DOHH2 (cell line): ENCODE data around the gene MAGEB6.

ENCODE experiments used
- H3F3A ChIP-seq: fragments of 200-600 bp; sonication (generic), shearing (Covaris generic); 2 replicates; pipeline ENCODE4 v1.6.0; 2016; ENCODE audit warnings: antibody characterized with exemption, mild to moderate bottlenecking; ENCODE audit not compliant: control insufficient read depth, insufficient read depth
- H3K27ac ChIP-seq: fragments of 200-600 bp; sonication (generic); 2 replicates; pipeline ENCODE4 v1.5.1; 2014; ENCODE audit warnings: low read depth, mild to moderate bottlenecking, low read length, moderate library complexity
- H3K27me3 ChIP-seq: fragments of 200-600 bp; sonication (generic); 2 replicates; pipeline ENCODE4 v1.6.1; 2014; ENCODE audit warnings: mild to moderate bottlenecking, low read length, mixed read lengths; ENCODE audit not compliant: control insufficient read depth
- H3K36me3 ChIP-seq: fragments of 200-600 bp; sonication (generic); 2 replicates; pipeline ENCODE4 v1.6.1; 2014; ENCODE audit warnings: mild to moderate bottlenecking, low read length, moderate library complexity, mixed read lengths; ENCODE audit not compliant: control insufficient read depth
- H3K4me1 ChIP-seq: fragments of 200-600 bp; sonication (generic); 2 replicates; pipeline ENCODE4 v1.6.1; 2014; ENCODE audit warnings: mild to moderate bottlenecking, low read length, mixed read lengths; ENCODE audit not compliant: control insufficient read depth
- H3K4me2 ChIP-seq: fragments of 200-600 bp; sonication (generic); 2 replicates; pipeline ENCODE4 v1.6.0; 2014; ENCODE audit warnings: mild to moderate bottlenecking, low read length, moderate library complexity
- H3K4me3 ChIP-seq: fragments of 200-600 bp; sonication (generic); 2 replicates; pipeline ENCODE4 v1.5.1; 2014; ENCODE audit warnings: mild to moderate bottlenecking, low read length, mixed read lengths
- H3K79me2 ChIP-seq: fragments of 200-600 bp; sonication (generic); 2 replicates; pipeline ENCODE4 v1.6.1; 2014; ENCODE audit warnings: mild to moderate bottlenecking, low read length, mixed read lengths; ENCODE audit not compliant: control insufficient read depth
- H3K9me2 ChIP-seq: fragments of 200-600 bp; sonication (generic); replicated peaks from 2 replicates; pipeline ENCODE4 v1.6.1; 2014; ENCODE audit warnings: mild to moderate bottlenecking, low read length, mixed read lengths; ENCODE audit not compliant: control insufficient read depth
- H3K9me3 ChIP-seq: fragments of 200-600 bp; sonication (generic); 2 replicates; pipeline ENCODE4 v1.6.1; 2014; ENCODE audit warnings: antibody characterized with exemption, low read length, mixed read lengths; ENCODE audit not compliant: control insufficient read depth, insufficient read depth
- H4K20me1 ChIP-seq: fragments of 200-600 bp; sonication (generic); 2 replicates; pipeline ENCODE4 v1.6.0; 2014; ENCODE audit warnings: low read depth, mild to moderate bottlenecking, antibody characterized with exemption, low read length, moderate library complexity; ENCODE audit not compliant: control insufficient read depth, insufficient read depth
- EZH2phosphoT487 ChIP-seq: fragments of 200-600 bp; sonication (generic); IDR thresholded peaks from 2 replicates; pipeline ENCODE4 v1.6.1; 2017; ENCODE audit warnings: borderline replicate concordance, mild to moderate bottlenecking, antibody characterized with exemption, low read length, moderate library complexity, mixed read lengths
- TF ChIP-seq, protein P1 (sequence below): fragments of 200-600 bp; sonication (generic); IDR thresholded peaks from one replicate; pipeline ENCODE4 v1.5.1; 2014; ENCODE audit warnings: antibody characterized with exemption, mild to moderate bottlenecking, low read depth, low read length; ENCODE audit not compliant: poor library complexity, severe bottlenecking

Gene MAGEB6

DNA sequence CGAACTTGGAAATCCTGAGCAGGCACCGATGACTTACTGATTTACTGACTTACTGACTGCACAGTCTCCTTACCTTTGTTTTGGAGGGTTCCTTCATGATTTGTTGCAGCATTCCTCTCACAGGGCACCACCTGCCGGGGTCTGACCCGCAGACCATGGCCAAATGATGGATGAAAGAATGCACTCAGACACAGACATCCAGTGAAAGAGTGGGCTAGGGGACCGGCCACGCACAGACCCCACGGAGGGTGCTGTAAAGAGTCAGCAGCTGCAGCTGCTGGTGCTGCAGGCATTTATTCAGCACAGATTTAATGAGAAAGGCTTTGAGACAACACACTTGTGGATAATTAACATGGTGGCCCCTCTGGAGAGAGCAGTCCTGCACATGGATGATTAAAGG lies 27.1 kb downstream of the MAGEB6 start:
- Histone ChIP-seq H4K20me1 (no peaks in the 10 kb centered on the region), H3K79me2 (no peaks in the 10 kb centered on the region), H3K27ac (no peak overlapping the region), H3K4me2 (no peak overlapping the region), H3K9me3 (no peaks in the 10 kb centered on the region), H3F3A (no peaks in the 10 kb centered on the region), H3K36me3 (no peaks in the 10 kb centered on the region), H3K4me1 (no peaks in the 10 kb centered on the region), H3K4me3 (no peak overlapping the region), H3K27me3 (no peaks in the 10 kb centered on the region), H3K9me2 (no peaks in the 10 kb centered on the region)
- TF ChIP-seq EZH2phosphoT487, result no peak
- TF ChIP-seq, protein P1, sequence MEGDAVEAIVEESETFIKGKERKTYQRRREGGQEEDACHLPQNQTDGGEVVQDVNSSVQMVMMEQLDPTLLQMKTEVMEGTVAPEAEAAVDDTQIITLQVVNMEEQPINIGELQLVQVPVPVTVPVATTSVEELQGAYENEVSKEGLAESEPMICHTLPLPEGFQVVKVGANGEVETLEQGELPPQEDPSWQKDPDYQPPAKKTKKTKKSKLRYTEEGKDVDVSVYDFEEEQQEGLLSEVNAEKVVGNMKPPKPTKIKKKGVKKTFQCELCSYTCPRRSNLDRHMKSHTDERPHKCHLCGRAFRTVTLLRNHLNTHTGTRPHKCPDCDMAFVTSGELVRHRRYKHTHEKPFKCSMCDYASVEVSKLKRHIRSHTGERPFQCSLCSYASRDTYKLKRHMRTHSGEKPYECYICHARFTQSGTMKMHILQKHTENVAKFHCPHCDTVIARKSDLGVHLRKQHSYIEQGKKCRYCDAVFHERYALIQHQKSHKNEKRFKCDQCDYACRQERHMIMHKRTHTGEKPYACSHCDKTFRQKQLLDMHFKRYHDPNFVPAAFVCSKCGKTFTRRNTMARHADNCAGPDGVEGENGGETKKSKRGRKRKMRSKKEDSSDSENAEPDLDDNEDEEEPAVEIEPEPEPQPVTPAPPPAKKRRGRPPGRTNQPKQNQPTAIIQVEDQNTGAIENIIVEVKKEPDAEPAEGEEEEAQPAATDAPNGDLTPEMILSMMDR, result no peak

DNA sequence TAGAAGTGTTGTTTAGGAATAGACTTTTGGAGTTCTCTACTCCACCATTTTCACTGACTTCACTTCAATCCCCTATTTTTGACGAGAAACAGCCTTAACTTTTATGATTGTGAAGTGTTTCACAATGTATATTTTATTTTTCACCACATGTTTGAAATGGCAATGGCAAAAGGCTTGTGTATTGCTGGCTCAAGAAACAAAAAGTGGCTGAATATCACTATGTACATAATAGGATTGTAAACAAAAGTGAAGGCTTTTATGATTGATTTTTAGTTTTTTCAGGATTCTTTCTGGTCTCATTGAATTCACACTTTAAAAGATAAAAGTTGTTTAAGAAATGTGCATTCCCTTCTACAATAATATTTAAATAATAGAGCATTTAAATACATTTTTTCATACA lies 41.9 kb downstream of the MAGEB6 start:
- no peak for TF ChIP-seq EZH2phosphoT487
- TF ChIP-seq, protein P1, result no peak
- no peaks in the 10 kb centered on the region for H3K9me2 ChIP-seq
- H3K4me1 ChIP-seq, result no peaks in the 10 kb centered on the region
- H3K4me3 ChIP-seq, result no peak overlapping the region
- H3K79me2 ChIP-seq, result no peaks in the 10 kb centered on the region
- no peak overlapping the region for H3K4me2 ChIP-seq
- H3K27ac ChIP-seq, result no peak overlapping the region
- no peaks in the 10 kb centered on the region for H4K20me1 ChIP-seq
- no peaks in the 10 kb centered on the region for H3F3A ChIP-seq
- no peaks in the 10 kb centered on the region for H3K36me3 ChIP-seq
- no peaks in the 10 kb centered on the region for H3K27me3 ChIP-seq
- no peaks in the 10 kb centered on the region for H3K9me3 ChIP-seq
